ENCODE results near the gene SLC24A3. TPM values are rescaled to one million over a fixed set of nuclear protein-coding genes. Genes with fewer than 3 reads are reported as not detected.

The SLC24A3 gene
- total and polyA plus RNA-seq, 7 donors, result 0.92 to 20.8 (median 13.5) TPM

DNA sequence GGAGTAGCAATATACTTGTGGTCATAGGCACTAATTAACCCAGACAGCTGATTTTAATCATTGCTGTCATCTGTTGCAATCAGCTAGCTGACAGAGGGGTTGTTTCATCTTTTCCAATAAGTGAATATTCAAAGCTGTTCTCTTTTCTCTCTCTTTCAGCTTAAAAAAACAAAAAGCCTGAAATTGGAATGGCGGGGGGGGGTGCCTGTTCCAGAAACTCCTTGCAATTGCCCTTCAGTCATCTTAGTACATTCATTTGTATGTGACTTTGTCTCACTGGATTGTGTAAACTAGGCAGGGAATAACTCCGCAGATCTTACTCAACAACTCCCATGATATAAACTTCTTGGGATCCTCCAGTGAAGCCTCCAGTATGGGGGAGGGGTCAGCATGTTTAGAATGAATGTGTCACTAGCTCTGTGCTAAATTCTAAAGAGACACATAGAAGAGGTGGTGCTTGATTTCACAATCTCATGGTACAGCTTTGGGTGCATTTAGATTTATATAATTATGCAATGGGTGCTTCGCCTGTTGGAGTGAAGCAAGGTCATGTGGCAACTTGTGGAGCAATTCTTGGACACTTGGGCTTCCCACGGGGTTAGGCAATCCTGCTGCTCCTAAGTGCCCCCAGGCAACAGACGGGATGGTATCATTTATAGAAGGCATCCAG lies 40.1 kb downstream of the SLC24A3 start:
- TF ChIP-seq EP300 (IDR thresholded peaks at IDR 0.05) (no peak), POLR2A (IDR thresholded peaks at IDR 0.05) (no peak), POLR2AphosphoS5 (IDR thresholded peaks at IDR 0.05) (peak in 3 of 4 donors; percentile 24 to 32 (median 25))
- TF ChIP-seq, protein P1, sequence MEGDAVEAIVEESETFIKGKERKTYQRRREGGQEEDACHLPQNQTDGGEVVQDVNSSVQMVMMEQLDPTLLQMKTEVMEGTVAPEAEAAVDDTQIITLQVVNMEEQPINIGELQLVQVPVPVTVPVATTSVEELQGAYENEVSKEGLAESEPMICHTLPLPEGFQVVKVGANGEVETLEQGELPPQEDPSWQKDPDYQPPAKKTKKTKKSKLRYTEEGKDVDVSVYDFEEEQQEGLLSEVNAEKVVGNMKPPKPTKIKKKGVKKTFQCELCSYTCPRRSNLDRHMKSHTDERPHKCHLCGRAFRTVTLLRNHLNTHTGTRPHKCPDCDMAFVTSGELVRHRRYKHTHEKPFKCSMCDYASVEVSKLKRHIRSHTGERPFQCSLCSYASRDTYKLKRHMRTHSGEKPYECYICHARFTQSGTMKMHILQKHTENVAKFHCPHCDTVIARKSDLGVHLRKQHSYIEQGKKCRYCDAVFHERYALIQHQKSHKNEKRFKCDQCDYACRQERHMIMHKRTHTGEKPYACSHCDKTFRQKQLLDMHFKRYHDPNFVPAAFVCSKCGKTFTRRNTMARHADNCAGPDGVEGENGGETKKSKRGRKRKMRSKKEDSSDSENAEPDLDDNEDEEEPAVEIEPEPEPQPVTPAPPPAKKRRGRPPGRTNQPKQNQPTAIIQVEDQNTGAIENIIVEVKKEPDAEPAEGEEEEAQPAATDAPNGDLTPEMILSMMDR (IDR thresholded peaks at IDR 0.05), result no peak
- peak overlapping the region; percentile 22 to 51 (median 39) for H3K27ac ChIP-seq
- DNase-seq, result peak; percentile 81
- H3K9me3 ChIP-seq, result no peaks in the 10 kb centered on the region
- H3K36me3 ChIP-seq, result no peaks in the 10 kb centered on the region
- intact Hi-C loops (cut with DNase I), result no loop called here
- H3K4me1 ChIP-seq, result peaks cover 0 to 49% (median 37%) of the 10 kb centered on the region in 4 donors
- 60 to 84% methylated on average over 5 of the region's 5 CpGs for WGBS, 2 donors
- H3K27me3 ChIP-seq, result no peaks in the 10 kb centered on the region
- H3K4me3 ChIP-seq, result no peak overlapping the region

DNA sequence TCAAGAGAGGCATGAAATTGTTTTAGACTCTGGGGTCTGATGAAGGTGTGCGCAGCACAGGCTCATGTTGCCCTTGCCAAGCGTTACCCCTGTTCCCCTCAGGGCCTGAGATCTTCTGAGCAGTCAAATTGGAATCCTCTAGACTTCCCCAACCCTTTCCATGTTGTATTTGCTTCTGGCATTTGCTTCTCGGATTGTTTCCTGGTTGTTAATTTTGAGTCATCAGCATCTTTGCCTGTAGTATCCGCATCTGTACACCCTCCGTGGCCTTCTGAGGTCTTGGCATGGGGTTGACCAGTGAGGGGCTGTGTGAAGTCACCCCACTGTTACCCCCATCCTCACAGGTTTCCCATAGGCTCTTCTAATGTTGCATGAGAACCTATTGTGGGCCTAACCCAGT lies 40.9 kb downstream of the SLC24A3 start:
- Histone ChIP-seq H3K27ac (peak overlapping the region in 3 of 4 donors; percentile 15 to 51 (median 35)), H3K27me3 (no peaks in the 10 kb centered on the region), H3K36me3 (no peaks in the 10 kb centered on the region), H3K9me3 (no peaks in the 10 kb centered on the region), H3K4me1 (peaks cover 0 to 49% (median 37%) of the 10 kb centered on the region in 4 donors), H3K4me3 (no peak overlapping the region)
- intact Hi-C loops (cut with DNase I), result no loop called here
- no peak for DNase-seq
- TF ChIP-seq POLR2AphosphoS5 (IDR thresholded peaks at IDR 0.05), result no peak
- TF ChIP-seq, protein P1 (IDR thresholded peaks at IDR 0.05), result no peak
- TF ChIP-seq EP300 (IDR thresholded peaks at IDR 0.05), result no peak
- no peak for TF ChIP-seq POLR2A (IDR thresholded peaks at IDR 0.05)
- WGBS, 2 donors, result 86 to 89% methylated on average over 5 of the region's 5 CpGs

DNA sequence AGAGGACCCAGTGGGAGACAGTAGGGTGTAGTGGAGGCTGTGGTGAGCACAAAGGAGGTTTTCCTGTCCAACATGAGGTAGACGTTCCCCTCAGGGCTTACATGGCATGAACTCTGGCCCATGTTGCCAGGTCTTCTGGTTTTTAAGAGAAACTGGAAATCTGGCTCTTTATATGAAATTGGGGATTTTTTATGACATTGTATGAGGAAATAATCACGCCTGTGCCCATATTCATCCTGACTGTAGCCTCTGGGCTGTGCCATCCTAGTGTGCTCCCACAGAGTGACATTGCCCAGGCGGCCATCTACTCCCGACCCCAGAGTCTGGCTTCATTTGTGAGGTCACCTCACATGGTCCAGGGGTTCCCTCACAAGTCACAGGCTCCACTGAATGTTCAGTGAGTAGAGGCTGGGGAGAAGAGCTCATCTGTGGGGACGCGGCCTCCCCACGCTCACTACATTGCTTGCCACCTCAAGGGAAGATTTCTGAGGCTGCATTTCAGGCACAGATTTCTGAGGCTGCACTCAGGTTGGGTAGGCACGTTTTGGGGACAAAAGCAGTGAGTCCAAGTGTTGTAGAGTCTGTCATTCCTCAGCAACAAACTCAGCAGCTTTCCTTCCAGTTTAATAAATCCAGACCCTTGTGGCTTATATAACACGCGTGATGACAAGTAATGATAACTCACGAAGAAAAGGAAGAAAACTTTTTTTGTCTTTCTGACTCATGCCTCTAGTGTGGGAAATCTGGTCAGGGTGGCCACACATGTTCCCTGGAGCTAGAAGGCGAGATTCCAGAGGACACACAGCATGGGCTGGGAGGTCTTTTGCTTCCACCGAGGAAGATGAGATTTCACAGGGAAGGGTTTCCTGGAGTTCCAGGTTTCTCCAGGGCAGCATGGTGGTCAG lies 41.7 kb downstream of the SLC24A3 start:
- no peaks in the 10 kb centered on the region for H3K36me3 ChIP-seq
- peak overlapping the region in 1 of 4 donors; percentile 25 for H3K27ac ChIP-seq
- TF ChIP-seq EP300 (IDR thresholded peaks at IDR 0.05) (no peak), POLR2AphosphoS5 (IDR thresholded peaks at IDR 0.05) (no peak), POLR2A (IDR thresholded peaks at IDR 0.05) (no peak)
- TF ChIP-seq, protein P1 (IDR thresholded peaks at IDR 0.05), result no peak
- H3K9me3 ChIP-seq, result no peaks in the 10 kb centered on the region
- 81 to 84% methylated on average over 13 of the region's 13 CpGs for WGBS, 2 donors
- no peaks in the 10 kb centered on the region for H3K27me3 ChIP-seq
- intact Hi-C loops (cut with DNase I), result no loop called here
- no peak overlapping the region for H3K4me3 ChIP-seq
- peaks cover 0 to 47% (median 37%) of the 10 kb centered on the region in 4 donors for H3K4me1 ChIP-seq
- no peak for DNase-seq

DNA sequence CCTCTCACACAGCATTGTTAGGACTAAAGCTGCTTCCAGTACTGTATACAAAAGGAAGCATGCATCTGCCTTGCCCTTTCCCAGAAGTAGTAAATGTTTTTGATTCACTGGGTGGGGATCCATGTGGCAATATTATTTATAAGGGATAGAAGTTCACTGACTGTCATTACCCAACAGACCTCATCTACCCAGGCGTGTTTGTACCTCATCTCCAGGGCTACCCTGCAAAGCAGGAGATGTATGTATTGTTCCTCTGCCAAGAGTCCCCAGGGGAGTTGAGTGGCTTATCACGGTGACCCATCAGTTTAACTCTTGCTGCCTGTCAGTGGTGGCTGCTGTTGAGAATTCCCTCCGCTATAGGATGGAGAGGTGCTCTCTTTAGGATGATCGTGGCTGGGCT lies 42.5 kb downstream of the SLC24A3 start:
- DNase-seq, result no peak
- Histone ChIP-seq H3K4me1 (peaks cover 0 to 40% (median 31%) of the 10 kb centered on the region in 4 donors), H3K27ac (peak overlapping the region in 1 of 4 donors; percentile 25), H3K9me3 (no peaks in the 10 kb centered on the region), H3K36me3 (no peaks in the 10 kb centered on the region), H3K27me3 (no peaks in the 10 kb centered on the region), H3K4me3 (no peak overlapping the region)
- intact Hi-C loops (cut with DNase I), result no loop called here
- WGBS, 2 donors, result 56 to 77% methylated on average over 4 of the region's 4 CpGs
- TF ChIP-seq POLR2AphosphoS5 (IDR thresholded peaks at IDR 0.05) (no peak), EP300 (IDR thresholded peaks at IDR 0.05) (no peak), POLR2A (IDR thresholded peaks at IDR 0.05) (no peak)
- TF ChIP-seq, protein P1 (IDR thresholded peaks at IDR 0.05), result no peak

All from sigmoid colon (tissue), 7 donors.